Neural cell (in vitro differentiated cells): ENCODE results near the gene TNK2.

ENCODE experiments used
- CTCF ChIP-seq: fragments of 450-650 bp; IDR thresholded peaks from 2 replicates; pipeline ENCODE4 v1.5.1; 2014; ENCODE audit warnings: antibody characterized with exemption, mild to moderate bottlenecking, moderate library complexity; ENCODE audit not compliant: poor library complexity, severe bottlenecking
- EP300 ChIP-seq: fragments of 450-650 bp; conservative IDR thresholded peaks from 2 replicates; pipeline ENCODE4 v1.6.1; 2014; ENCODE audit warnings: antibody characterized with exemption, mild to moderate bottlenecking, moderate library complexity; ENCODE audit not compliant: poor library complexity, severe bottlenecking
- EZH2 ChIP-seq: fragments of 200-600, 300-800 bp; shearing (Covaris generic), sonication (generic); IDR thresholded peaks from 2 replicates; pipeline ENCODE4 v1.6.1; 2014; ENCODE audit warnings: antibody characterized with exemption, low read length, borderline replicate concordance, mild to moderate bottlenecking; ENCODE audit not compliant: insufficient read depth, poor library complexity, severe bottlenecking
- TAF1 ChIP-seq: IDR thresholded peaks from 2 replicates; pipeline ENCODE4 v1.6.1; 2012; ENCODE audit warnings: low read depth

- TF ChIP-seq CTCF (no peak), EZH2 (no peak), EP300 (no peak), TAF1 (no peak)
Measured at GRCh38 chr3:195868866-195869412, 39.4 kb downstream of the TNK2 start.
